Peyer's patch (tissue), 4 donors: ENCODE results near the gene NOVA1.

ENCODE experiments used
- POLR2A ChIP-seq, 2 donors: fragments of 450-650 bp; IDR thresholded peaks; one replicate each; pipeline ENCODE4 v1.5.1; 2017; ENCODE audit warnings: antibody characterized with exemption in 2 of 2, mild to moderate bottlenecking in 2 of 2, moderate library complexity in 2 of 2
- TF ChIP-seq, protein P1 (sequence below), 6 experiments: fragments of 450-650 bp in 4 of 6; fragments of 200-600 bp in 2 of 6; sonication (generic) in 1 of 6; IDR thresholded peaks; one replicate each; pipeline ENCODE4 v1.5.1; 2017 to 2019; ENCODE audit warnings: antibody characterized with exemption in 6 of 6, mild to moderate bottlenecking in 3 of 6, moderate library complexity in 1 of 6

DNA sequence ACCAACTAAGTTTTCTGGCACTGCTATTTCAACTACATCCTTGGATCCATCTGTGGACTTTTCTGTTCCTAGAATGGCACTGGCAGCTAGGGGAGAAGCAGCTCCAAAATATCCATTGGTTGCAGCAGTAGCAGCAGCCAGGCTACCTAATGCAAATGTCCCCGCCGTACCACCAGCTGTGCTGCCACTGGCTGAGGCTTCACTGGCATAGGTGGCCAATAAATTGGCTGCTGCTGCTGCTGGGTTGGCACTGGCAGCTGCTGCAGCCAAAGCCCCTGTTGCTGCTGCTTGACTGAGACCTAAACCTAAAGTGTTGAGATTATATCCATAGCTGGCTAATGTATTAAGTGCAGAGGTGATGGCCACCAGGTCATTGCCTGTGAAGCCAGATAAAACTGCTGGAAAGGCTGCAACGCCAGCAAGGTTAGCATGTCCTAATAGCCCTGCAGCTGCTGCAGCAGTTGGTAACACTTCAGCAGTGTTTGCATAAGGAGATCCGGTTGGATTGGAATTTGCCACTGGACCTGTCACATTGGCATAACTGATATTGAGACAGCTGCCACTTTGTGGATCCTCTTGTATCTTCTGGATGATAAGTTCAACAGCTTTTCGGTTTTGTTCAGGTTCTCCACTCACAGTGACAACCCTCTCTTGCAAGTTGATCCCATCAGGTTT is 149.5 kb downstream of the NOVA1 start:
- TF ChIP-seq, protein P1, sequence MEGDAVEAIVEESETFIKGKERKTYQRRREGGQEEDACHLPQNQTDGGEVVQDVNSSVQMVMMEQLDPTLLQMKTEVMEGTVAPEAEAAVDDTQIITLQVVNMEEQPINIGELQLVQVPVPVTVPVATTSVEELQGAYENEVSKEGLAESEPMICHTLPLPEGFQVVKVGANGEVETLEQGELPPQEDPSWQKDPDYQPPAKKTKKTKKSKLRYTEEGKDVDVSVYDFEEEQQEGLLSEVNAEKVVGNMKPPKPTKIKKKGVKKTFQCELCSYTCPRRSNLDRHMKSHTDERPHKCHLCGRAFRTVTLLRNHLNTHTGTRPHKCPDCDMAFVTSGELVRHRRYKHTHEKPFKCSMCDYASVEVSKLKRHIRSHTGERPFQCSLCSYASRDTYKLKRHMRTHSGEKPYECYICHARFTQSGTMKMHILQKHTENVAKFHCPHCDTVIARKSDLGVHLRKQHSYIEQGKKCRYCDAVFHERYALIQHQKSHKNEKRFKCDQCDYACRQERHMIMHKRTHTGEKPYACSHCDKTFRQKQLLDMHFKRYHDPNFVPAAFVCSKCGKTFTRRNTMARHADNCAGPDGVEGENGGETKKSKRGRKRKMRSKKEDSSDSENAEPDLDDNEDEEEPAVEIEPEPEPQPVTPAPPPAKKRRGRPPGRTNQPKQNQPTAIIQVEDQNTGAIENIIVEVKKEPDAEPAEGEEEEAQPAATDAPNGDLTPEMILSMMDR (IDR thresholded peaks at IDR 0.05) = no peak
- TF ChIP-seq POLR2A (IDR thresholded peaks at IDR 0.05) = no peak
